Tibial artery (tissue), 4 donors: ENCODE data around the gene RNF38.

Source experiments
- DNase-seq, 2 donors: peaks; one replicate each; pipeline ENCODE4 v3.0.0-alpha.2; 2019
- H3K27ac ChIP-seq, 2 donors: fragments of 200-600 bp; sonication (generic) in 1 of 2; 1 replicate in 1 of 2; 2 replicates in 1 of 2; pipeline ENCODE4 v1.5.1; 2018 to 2019; ENCODE audit warnings: mild to moderate bottlenecking in 1 of 2
- H3K27me3 ChIP-seq, 2 donors: fragments of 200-600 bp; sonication (generic) in 1 of 2; one replicate each; pipeline versions ENCODE4 v1.5.1 to v1.6.0; 2016 to 2019
- H3K36me3 ChIP-seq, 3 donors: fragments of 200-600 bp; sonication (generic) in 2 of 3; one replicate each; pipeline ENCODE4 v1.5.1; 2016 to 2019; ENCODE audit warnings: mild to moderate bottlenecking in 2 of 3
- H3K4me1 ChIP-seq, 4 donors: fragments of 200-600 bp; sonication (generic) in 2 of 4; 1 replicate in 3 of 4; 2 replicates in 1 of 4; pipeline ENCODE4 v1.5.1; 2016 to 2019
- H3K4me3 ChIP-seq, 2 donors: fragments of 200-600 bp; sonication (generic) in 1 of 2; 1 replicate in 1 of 2; 2 replicates in 1 of 2; pipeline ENCODE4 v1.5.1; 2018 to 2019; ENCODE audit warnings: mild to moderate bottlenecking in 2 of 2
- H3K9me3 ChIP-seq, 3 donors: fragments of 200-600 bp; sonication (generic) in 1 of 3; one replicate each; pipeline ENCODE4 v1.5.1; 2016 to 2019
- CTCF ChIP-seq, 2 experiments: fragments of 200-600 bp in 1 of 2; fragments of 450-650 bp in 1 of 2; IDR thresholded peaks; one replicate each; pipeline ENCODE4 v1.5.1; 2017 to 2019; ENCODE audit warnings: antibody characterized with exemption in 2 of 2, mild to moderate bottlenecking in 1 of 2, moderate library complexity in 1 of 2
- intact Hi-C: fragments of 100-400 bp; cut with DNase I; formaldehyde crosslinking; loops from one replicate; pipeline ENCODE4 v1.15.0; 2023; ENCODE audit warnings: low total_unique reads

The RNF38 gene

GRCh38 chr9:36289836-36290435, 110.1 kb downstream of the RNF38 start:
- intact Hi-C loops: no loop called here
- no peak for DNase-seq
- H3K27me3 ChIP-seq: no peaks in the 10 kb centered on the region
- no peak for TF ChIP-seq CTCF (IDR thresholded peaks at IDR 0.05)
- H3K36me3 ChIP-seq: no peaks in the 10 kb centered on the region
- no peaks in the 10 kb centered on the region for H3K4me1 ChIP-seq
- H3K4me3 ChIP-seq: no peak overlapping the region
- no peak overlapping the region for H3K27ac ChIP-seq
- H3K9me3 ChIP-seq: no peaks in the 10 kb centered on the region

DNA sequence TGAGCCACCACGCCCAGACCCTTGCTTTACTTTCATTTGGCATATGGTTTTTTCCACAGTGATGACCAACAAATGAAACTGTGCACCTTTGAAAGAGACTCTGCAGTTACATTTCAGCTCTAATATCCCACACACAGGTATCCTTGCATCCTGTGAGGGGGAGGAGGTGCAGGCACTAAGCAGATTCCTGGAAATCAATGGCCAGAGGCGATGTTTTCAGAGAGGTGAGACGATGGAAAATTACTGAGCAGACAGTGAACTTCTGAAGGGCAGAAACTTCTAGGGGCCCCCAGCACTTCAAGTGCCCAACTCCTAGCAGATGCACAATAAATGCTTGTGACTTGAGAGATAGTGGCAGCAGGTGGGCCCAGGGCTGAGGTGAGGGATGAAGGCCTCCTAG, 112.0 kb downstream of the RNF38 start:
- Histone ChIP-seq H3K27ac (no peak overlapping the region), H3K4me1 (no peaks in the 10 kb centered on the region), H3K27me3 (no peaks in the 10 kb centered on the region), H3K4me3 (no peak overlapping the region), H3K36me3 (no peaks in the 10 kb centered on the region), H3K9me3 (no peaks in the 10 kb centered on the region)
- intact Hi-C loops: no loop called here
- TF ChIP-seq CTCF (IDR thresholded peaks at IDR 0.05): no peak
- DNase-seq: no peak
